DMS79 treated with DMSO at 0.1 percent for 48 hours (cell line): ENCODE data around the gene KRT39.
"Not testable (repeated sequence)": the region's sequence is repeated elsewhere in the genome, so short reads cannot be mapped to it uniquely, and the experiment has no call there.

Experiments used
- DNase-seq: peaks from one replicate; lab custom pipeline; 2025; lab: John Stamatoyannopoulos, UW

The KRT39 gene

GRCh38 chr17:40966848-40967247, at the start of gene KRT39:
Gene KRT39, minus strand, starts transcription at chr17:40966948. Its CDS starts 92 bp downstream, at chr17:40966856.
- no peak for DNase-seq

- no peak for DNase-seq
Observed at GRCh38 chr17:41015454-41015853, 48.7 kb upstream of the KRT39 start.

- DNase-seq, result no peak
Observed at GRCh38 chr17:41013606-41014005, 46.9 kb upstream of the KRT39 start.

GRCh38 chr17:41013181-41013580, 46.4 kb upstream of the KRT39 start:
- DNase-seq, result no peak

GRCh38 chr17:41012326-41013120, 45.8 kb upstream of the KRT39 start:
- no peak for DNase-seq

- no peak for DNase-seq
Observed at GRCh38 chr17:41010441-41010840, 43.7 kb upstream of the KRT39 start.

- DNase-seq, result no peak
Observed at GRCh38 chr17:41009936-41010335, 43.2 kb upstream of the KRT39 start.

- DNase-seq, result peak; percentile 30
Observed at GRCh38 chr17:41009301-41009760, 42.6 kb upstream of the KRT39 start.

GRCh38 chr17:41008811-41009210, 42.1 kb upstream of the KRT39 start, which contains the start of gene KRTAP3-1:
Gene KRTAP3-1, minus strand, starts transcription at chr17:41009128. Its CDS starts 54 bp downstream, at chr17:41009074.
- no peak for DNase-seq

GRCh38 chr17:41004397-41004796, 37.6 kb upstream of the KRT39 start:
- DNase-seq, result peak; percentile 53

- DNase-seq, result peak; percentile 61
Observed at GRCh38 chr17:41003926-41004325, 37.2 kb upstream of the KRT39 start.

GRCh38 chr17:41002814-41003213, 36.1 kb upstream of the KRT39 start:
- no peak for DNase-seq

GRCh38 chr17:41001795-41002194, 35.0 kb upstream of the KRT39 start:
- no peak for DNase-seq

GRCh38 chr17:40999563-40999962, 32.8 kb upstream of the KRT39 start, which contains the start of gene KRTAP3-2:
Gene KRTAP3-2, minus strand, starts transcription at chr17:40999906. Its CDS starts 53 bp downstream, at chr17:40999853.
- DNase-seq, result not testable (repeated sequence)

- no peak for DNase-seq
Observed at GRCh38 chr17:40997361-40997760, 30.6 kb upstream of the KRT39 start.

GRCh38 chr17:40996829-40997228, 30.1 kb upstream of the KRT39 start:
- no peak for DNase-seq

GRCh38 chr17:40995116-40995515, 28.4 kb upstream of the KRT39 start:
- DNase-seq, result no peak

- no peak for DNase-seq
Observed at GRCh38 chr17:40993839-40994238, 27.1 kb upstream of the KRT39 start, which contains the start of gene KRTAP3-3. Gene KRTAP3-3, minus strand, starts transcription at chr17:40994164. Its CDS starts 67 bp downstream, at chr17:40994097.

GRCh38 chr17:40993084-40993483, 26.3 kb upstream of the KRT39 start:
- DNase-seq, result no peak

GRCh38 chr17:40992666-40993065, 25.9 kb upstream of the KRT39 start:
- no peak for DNase-seq

GRCh38 chr17:40986920-40987319, 20.2 kb upstream of the KRT39 start:
- DNase-seq, result no peak

GRCh38 chr17:40984226-40984625, 17.5 kb upstream of the KRT39 start, which contains the start of gene KRT40:
Gene KRT40, minus strand, starts transcription at chr17:40984326. Its CDS starts 53 bp downstream, at chr17:40984273.
- no peak for DNase-seq

- no peak for DNase-seq
Observed at GRCh38 chr17:40981115-40981514, 14.4 kb upstream of the KRT39 start.
